H9 (cell line): Measurements from ENCODE around the gene C17orf78. TPM values are rescaled to one million over a fixed set of nuclear protein-coding genes. Genes with fewer than 3 reads are reported as not detected.

ENCODE experiments used
- DNase-seq: peaks from one replicate; pipeline ENCODE4 v3.0.0-alpha.2; 2017
- H2AFZ ChIP-seq: one replicate; pipeline ENCODE4 v1.6.1; 2013; ENCODE audit warnings: mild to moderate bottlenecking, low read length, control low read depth, moderate library complexity
- H2AK5ac ChIP-seq: 2 replicates; pipeline ENCODE4 v1.6.1; 2013; ENCODE audit warnings: low read length, control low read depth, mixed read lengths; ENCODE audit not compliant: insufficient read length
- H2BK120ac ChIP-seq: one replicate; pipeline ENCODE4 v1.6.1; 2013; ENCODE audit warnings: low read depth, mild to moderate bottlenecking, low read length, control low read depth, inconsistent platforms; ENCODE audit not compliant: poor library complexity, severe bottlenecking
- H2BK12ac ChIP-seq: 2 replicates; pipeline ENCODE4 v1.6.1; 2013; ENCODE audit warnings: low read length, control low read depth, mixed read lengths, low read depth; ENCODE audit not compliant: insufficient read length
- H2BK15ac ChIP-seq: 2 replicates; pipeline ENCODE4 v1.6.1; 2013; ENCODE audit warnings: low read depth, low read length, control low read depth
- H2BK20ac ChIP-seq: one replicate; pipeline ENCODE4 v1.6.1; 2013; ENCODE audit warnings: low read depth, mild to moderate bottlenecking, low read length, control low read depth, inconsistent platforms; ENCODE audit not compliant: poor library complexity, severe bottlenecking
- H2BK5ac ChIP-seq: 2 replicates; pipeline ENCODE4 v1.6.1; 2013; ENCODE audit warnings: low read length, control low read depth, mixed read lengths; ENCODE audit not compliant: insufficient read length
- H3K14ac ChIP-seq: 2 replicates; pipeline ENCODE4 v1.6.1; 2013; ENCODE audit warnings: low read length, control low read depth; ENCODE audit not compliant: insufficient read depth
- H3K18ac ChIP-seq: 2 replicates; pipeline ENCODE4 v1.6.1; 2013; ENCODE audit warnings: low read depth, mild to moderate bottlenecking, mixed read lengths, low read length, control low read depth; ENCODE audit not compliant: insufficient read length
- H3K23ac ChIP-seq: 2 replicates; pipeline ENCODE4 v1.6.1; 2013; ENCODE audit warnings: low read length, control low read depth, mixed read lengths, low read depth; ENCODE audit not compliant: insufficient read length
- H3K23me2 ChIP-seq: 2 replicates; pipeline ENCODE4 v1.6.1; 2013; ENCODE audit warnings: low read depth, mild to moderate bottlenecking, mixed read lengths, low read length, control low read depth; ENCODE audit not compliant: insufficient read length, poor library complexity, severe bottlenecking
- H3K27ac ChIP-seq: 2 replicates; pipeline ENCODE4 v1.5.1; 2013; ENCODE audit warnings: low read length, control low read depth, mixed read lengths, low read depth; ENCODE audit not compliant: insufficient read length
- H3K27me3 ChIP-seq: 2 replicates; pipeline ENCODE4 v1.6.1; 2013; ENCODE audit warnings: low read length, control low read depth, inconsistent platforms; ENCODE audit not compliant: insufficient read depth
- H3K4ac ChIP-seq: 2 replicates; pipeline ENCODE4 v1.6.1; 2013; ENCODE audit warnings: low read depth, mild to moderate bottlenecking, control low read depth, inconsistent platforms, low read length, moderate library complexity
- H3K4me1 ChIP-seq: 2 replicates; pipeline ENCODE4 v1.6.1; 2013; ENCODE audit warnings: low read length, control low read depth, inconsistent platforms; ENCODE audit not compliant: insufficient read depth
- H3K4me2 ChIP-seq: 2 replicates; pipeline ENCODE4 v1.6.1; 2013; ENCODE audit warnings: low read length, control low read depth, mixed read lengths; ENCODE audit not compliant: insufficient read length, insufficient read depth
- H3K56ac ChIP-seq: 2 replicates; pipeline ENCODE4 v1.6.1; 2013; ENCODE audit warnings: low read depth, mild to moderate bottlenecking, mixed read lengths, low read length, control low read depth; ENCODE audit not compliant: insufficient read length
- H3K79me1 ChIP-seq: 2 replicates; pipeline ENCODE4 v1.6.1; 2013; ENCODE audit warnings: low read depth, mild to moderate bottlenecking, moderate library complexity, low read length, control low read depth, inconsistent platforms; ENCODE audit not compliant: insufficient read depth, poor library complexity, severe bottlenecking
- H3K79me2 ChIP-seq: 2 replicates; pipeline ENCODE4 v1.6.1; 2013; ENCODE audit warnings: low read length, control low read depth, inconsistent platforms; ENCODE audit not compliant: insufficient read depth
- H3K9ac ChIP-seq: 2 replicates; pipeline ENCODE4 v1.6.1; 2013; ENCODE audit warnings: low read length, control low read depth, mixed read lengths; ENCODE audit not compliant: insufficient read length; ENCODE audit errors: extremely low read depth
- H3K9me3 ChIP-seq: one replicate; pipeline ENCODE4 v1.6.1; 2013; ENCODE audit warnings: low read depth, low read length, inconsistent platforms; ENCODE audit not compliant: control insufficient read depth
- H3T11ph ChIP-seq: one replicate; pipeline ENCODE4 v1.6.1; 2013; ENCODE audit warnings: mild to moderate bottlenecking, low read length, control low read depth, inconsistent platforms
- H4K20me1 ChIP-seq: one replicate; pipeline ENCODE4 v1.6.1; 2013; ENCODE audit not compliant: control insufficient read depth, insufficient read length, insufficient read depth
- H4K5ac ChIP-seq: 2 replicates; pipeline ENCODE4 v1.6.1; 2013; ENCODE audit warnings: low read depth, mild to moderate bottlenecking, mixed read lengths, low read length, control low read depth; ENCODE audit not compliant: insufficient read length
- H4K8ac ChIP-seq: replicated peaks from 2 replicates; pipeline ENCODE4 v1.6.1; 2013; ENCODE audit warnings: low read length, control low read depth, mixed read lengths, low read depth; ENCODE audit not compliant: insufficient read length
- H4K91ac ChIP-seq: 2 replicates; pipeline ENCODE4 v1.6.1; 2013; ENCODE audit warnings: low read depth, mild to moderate bottlenecking, moderate library complexity, mixed read lengths, low read length, control low read depth; ENCODE audit not compliant: insufficient read length
- H3K27ac Mint-ChIP-seq, 3 experiments: 2 replicates in 2 of 3; 3 replicates in 1 of 3; pipeline ENCODE4 v1.8.0; 2020 to 2021; ENCODE audit warnings: mixed read lengths in 3 of 3, mild to moderate bottlenecking in 1 of 3, moderate library complexity in 1 of 3
- H3K27me3 Mint-ChIP-seq: 2 replicates; pipeline ENCODE4 v1.8.0; 2021; ENCODE audit warnings: low read depth, mild to moderate bottlenecking, moderate library complexity, mixed read lengths
- H3K36me3 Mint-ChIP-seq, 3 experiments: 2 replicates in 2 of 3; 3 replicates in 1 of 3; pipeline ENCODE4 v1.8.0; 2020 to 2021; ENCODE audit warnings: low read depth in 3 of 3, mixed read lengths in 3 of 3; ENCODE audit not compliant: insufficient read depth in 1 of 3
- H3K4me1 Mint-ChIP-seq, 2 experiments: 2 replicates each; pipeline ENCODE4 v1.8.0; 2020; ENCODE audit warnings: mixed read lengths in 2 of 2
- H3K4me3 Mint-ChIP-seq, 2 experiments: 2 replicates in 1 of 2; 3 replicates in 1 of 2; pipeline ENCODE4 v1.8.0; 2020 to 2021; ENCODE audit warnings: mild to moderate bottlenecking in 2 of 2, mixed read lengths in 2 of 2, moderate library complexity in 1 of 2
- H3K9me3 Mint-ChIP-seq, 2 experiments: 2 replicates in 1 of 2; 3 replicates in 1 of 2; pipeline ENCODE4 v1.8.0; 2020; ENCODE audit warnings: mild to moderate bottlenecking in 2 of 2, mixed read lengths in 2 of 2, moderate library complexity in 1 of 2
- CTCF ChIP-seq: fragments of 200-600 bp; sonication (generic); conservative IDR thresholded peaks from 3 replicates; pipeline ENCODE4 v1.8.0; 2021; ENCODE audit warnings: antibody characterized with exemption, mild to moderate bottlenecking
- WGBS: extraction: QIAGEN DNeasy Blood & Tissue Kit; methylation state at CpG from one replicate; pipeline ENCODE4 v1.1.7; 2013; ENCODE audit warnings: missing lambda C conversion rate, low lambda C conversion rate, mixed read lengths; ENCODE audit not compliant: insufficient read length; ENCODE audit errors: extremely low coverage; 5-methylcytosine and 5-hydroxymethylcytosine counted together
- total RNA-seq: library from RNA; stranded (reverse); gene quantifications from 2 replicates; pipeline ENCODE4 v1.2.1, GENCODE V29; 2021

C17orf78 gene
- total RNA-seq, 1 experiment from 2014 or later: not detected

DNA sequence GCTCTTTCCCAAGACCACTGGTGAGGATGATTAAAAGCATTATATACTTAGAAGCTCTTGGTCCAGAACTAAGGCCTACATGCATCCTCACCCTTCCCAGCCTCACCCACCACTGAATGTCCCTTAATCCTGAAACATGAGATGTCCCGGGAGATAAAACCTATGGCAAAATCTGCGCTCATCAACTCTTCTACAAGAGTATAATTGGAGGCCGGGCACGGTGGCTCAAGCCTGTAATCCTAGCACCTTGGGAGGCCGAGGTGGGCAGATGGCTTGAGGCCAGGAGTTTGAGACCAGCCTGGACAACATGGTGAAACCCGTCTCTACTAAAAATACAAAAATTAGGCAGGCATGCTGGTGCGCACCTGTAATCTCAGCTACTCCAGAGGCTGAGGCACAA lies 17.6 kb downstream of the C17orf78 start:
- no peak for TF ChIP-seq CTCF
- Histone ChIP-seq H3T11ph (no peak overlapping the region), H3K27ac (no peak overlapping the region), H3K79me1 (no peaks in the 10 kb centered on the region), H3K4ac (no peak overlapping the region), H2BK12ac (no peak overlapping the region), H3K4me1 (no peaks in the 10 kb centered on the region), H3K9me3 (no peaks in the 10 kb centered on the region), H3K23me2 (no peaks in the 10 kb centered on the region), H3K14ac (no peak overlapping the region), H2AK5ac (no peak overlapping the region), H3K9ac (no peak overlapping the region), H2BK20ac (no peak overlapping the region), H3K79me2 (no peaks in the 10 kb centered on the region), H2BK120ac (no peak overlapping the region), H3K23ac (no peak overlapping the region), H2BK15ac (no peak overlapping the region), H2BK5ac (no peak overlapping the region), H4K20me1 (no peaks in the 10 kb centered on the region), H2AFZ (no peak overlapping the region), H4K5ac (no peak overlapping the region), H4K91ac (no peak overlapping the region), H3K56ac (no peak overlapping the region), H3K18ac (no peak overlapping the region), H3K4me2 (no peak overlapping the region), H4K8ac (no peak overlapping the region), H3K27me3 (no peaks in the 10 kb centered on the region)
- H3K4me3 Mint-ChIP-seq: no peak overlapping the region
- no peaks in the 10 kb centered on the region for H3K27me3 Mint-ChIP-seq
- H3K9me3 Mint-ChIP-seq: no peaks in the 10 kb centered on the region
- no peaks in the 10 kb centered on the region for H3K36me3 Mint-ChIP-seq
- DNase-seq: no peak
- H3K27ac Mint-ChIP-seq: no peak overlapping the region
- no CpG with 5 or more reads among the region's 7 CpGs for WGBS
- H3K4me1 Mint-ChIP-seq: peaks cover 0 to 3% of the 10 kb centered on the region in 2 experiments; a peak in 1 of 4 replicates
